K562 (cell line): ENCODE results near the gene PLA2G2E. TPM values are rescaled to one million over a fixed set of nuclear protein-coding genes. Genes with fewer than 3 reads are reported as not detected.

Experiments
- KAT7 ChIP-seq: sonication (generic); formaldehyde crosslinking; IDR thresholded peaks from 2 replicates; pipeline ENCODE4 v1.8.0; 2022; ENCODE audit warnings: missing genetic modification reagents, mild to moderate bottlenecking, borderline replicate concordance
- MYNN ChIP-seq, 2 experiments: sonication (generic); formaldehyde crosslinking in 1 of 2; IDR thresholded peaks; 2 replicates each; pipeline versions ENCODE4 v1.5.0 to v1.6.1; 2016 to 2020; ENCODE audit warnings: antibody characterized with exemption in 1 of 2, missing genetic modification reagents in 1 of 2
- RCOR1 ChIP-seq, 2 experiments: IDR thresholded peaks; 2 replicates each; pipeline ENCODE4 v1.6.1; 2012; ENCODE audit warnings: low read depth in 2 of 2, low read length in 2 of 2, borderline replicate concordance in 1 of 2, improper control_type of control experiment in 1 of 2
- SIN3A ChIP-seq, 2 experiments: fragments of 150-350 bp in 1 of 2; IDR thresholded peaks; 2 replicates each; pipeline ENCODE4 v1.6.1; 2011 to 2016; ENCODE audit warnings: borderline replicate concordance in 2 of 2, low read depth in 2 of 2, low read length in 2 of 2, mild to moderate bottlenecking in 2 of 2, moderate library complexity in 2 of 2; ENCODE audit not compliant: control insufficient read depth in 1 of 2
- ZBTB2 ChIP-seq: fragments of 450-650 bp; IDR thresholded peaks from 2 replicates; pipeline ENCODE4 v1.6.1; 2016; ENCODE audit warnings: antibody characterized with exemption
- ZMIZ1 ChIP-seq, 2 experiments: fragments of 150-350 bp in 1 of 2; IDR thresholded peaks; 2 replicates each; pipeline ENCODE4 v1.6.1; 2012 to 2016; ENCODE audit warnings: low read depth in 2 of 2, low read length in 2 of 2, mild to moderate bottlenecking in 1 of 2, moderate library complexity in 1 of 2
- polyA plus RNA-seq, 8 experiments: library from polyadenylated mRNA; depleted of rRNA in 4 of 8; stranded (reverse) in 5 of 8; unstranded in 3 of 8; fragments of >200 nt; fragmentation: Nextera tagmentation in 2 of 8; fragmentation: Illumina TruSeq in 1 of 8; extraction: Ambion mirVana in 2 of 8; extraction: Trizol in 1 of 8; gene quantifications; 2 replicates each; pipeline versions ENCODE4 v1.2.1 to v1.2.3, GENCODE V29; 2011 to 2014; ENCODE audit warnings: inconsistent platforms in 1 of 8, missing spikeins in 1 of 8
- total RNA-seq, 7 experiments: library from RNA; depleted of rRNA in 6 of 7; stranded (reverse); fragments of >200 nt in 6 of 7; fragmentation: Illumina TruSeq in 2 of 7; extraction: Trizol in 2 of 7; gene quantifications; 2 replicates each; pipeline versions ENCODE4 v1.2.1 to v1.2.3, GENCODE V29; 2011 to 2021; ENCODE audit warnings: low replicate concordance in 1 of 7
- TF ChIP-seq, protein P1 (sequence below): fragments of 200-600 bp; sonication (generic); IDR thresholded peaks from one replicate; pipeline ENCODE4 v1.6.1; 2012; ENCODE audit warnings: mild to moderate bottlenecking, low read depth, low read length, inconsistent platforms

PLA2G2E gene
- total and polyA plus RNA-seq, 9 of the 15 experiments (the other 6 are each of a cell fraction or from before 2014, with no cell fraction given) = not detected

GRCh38 chr1:19882111-19883071, 41.0 kb downstream of the PLA2G2E start, which contains the start of gene OTUD3 (continued):
- TF ChIP-seq, protein P1, sequence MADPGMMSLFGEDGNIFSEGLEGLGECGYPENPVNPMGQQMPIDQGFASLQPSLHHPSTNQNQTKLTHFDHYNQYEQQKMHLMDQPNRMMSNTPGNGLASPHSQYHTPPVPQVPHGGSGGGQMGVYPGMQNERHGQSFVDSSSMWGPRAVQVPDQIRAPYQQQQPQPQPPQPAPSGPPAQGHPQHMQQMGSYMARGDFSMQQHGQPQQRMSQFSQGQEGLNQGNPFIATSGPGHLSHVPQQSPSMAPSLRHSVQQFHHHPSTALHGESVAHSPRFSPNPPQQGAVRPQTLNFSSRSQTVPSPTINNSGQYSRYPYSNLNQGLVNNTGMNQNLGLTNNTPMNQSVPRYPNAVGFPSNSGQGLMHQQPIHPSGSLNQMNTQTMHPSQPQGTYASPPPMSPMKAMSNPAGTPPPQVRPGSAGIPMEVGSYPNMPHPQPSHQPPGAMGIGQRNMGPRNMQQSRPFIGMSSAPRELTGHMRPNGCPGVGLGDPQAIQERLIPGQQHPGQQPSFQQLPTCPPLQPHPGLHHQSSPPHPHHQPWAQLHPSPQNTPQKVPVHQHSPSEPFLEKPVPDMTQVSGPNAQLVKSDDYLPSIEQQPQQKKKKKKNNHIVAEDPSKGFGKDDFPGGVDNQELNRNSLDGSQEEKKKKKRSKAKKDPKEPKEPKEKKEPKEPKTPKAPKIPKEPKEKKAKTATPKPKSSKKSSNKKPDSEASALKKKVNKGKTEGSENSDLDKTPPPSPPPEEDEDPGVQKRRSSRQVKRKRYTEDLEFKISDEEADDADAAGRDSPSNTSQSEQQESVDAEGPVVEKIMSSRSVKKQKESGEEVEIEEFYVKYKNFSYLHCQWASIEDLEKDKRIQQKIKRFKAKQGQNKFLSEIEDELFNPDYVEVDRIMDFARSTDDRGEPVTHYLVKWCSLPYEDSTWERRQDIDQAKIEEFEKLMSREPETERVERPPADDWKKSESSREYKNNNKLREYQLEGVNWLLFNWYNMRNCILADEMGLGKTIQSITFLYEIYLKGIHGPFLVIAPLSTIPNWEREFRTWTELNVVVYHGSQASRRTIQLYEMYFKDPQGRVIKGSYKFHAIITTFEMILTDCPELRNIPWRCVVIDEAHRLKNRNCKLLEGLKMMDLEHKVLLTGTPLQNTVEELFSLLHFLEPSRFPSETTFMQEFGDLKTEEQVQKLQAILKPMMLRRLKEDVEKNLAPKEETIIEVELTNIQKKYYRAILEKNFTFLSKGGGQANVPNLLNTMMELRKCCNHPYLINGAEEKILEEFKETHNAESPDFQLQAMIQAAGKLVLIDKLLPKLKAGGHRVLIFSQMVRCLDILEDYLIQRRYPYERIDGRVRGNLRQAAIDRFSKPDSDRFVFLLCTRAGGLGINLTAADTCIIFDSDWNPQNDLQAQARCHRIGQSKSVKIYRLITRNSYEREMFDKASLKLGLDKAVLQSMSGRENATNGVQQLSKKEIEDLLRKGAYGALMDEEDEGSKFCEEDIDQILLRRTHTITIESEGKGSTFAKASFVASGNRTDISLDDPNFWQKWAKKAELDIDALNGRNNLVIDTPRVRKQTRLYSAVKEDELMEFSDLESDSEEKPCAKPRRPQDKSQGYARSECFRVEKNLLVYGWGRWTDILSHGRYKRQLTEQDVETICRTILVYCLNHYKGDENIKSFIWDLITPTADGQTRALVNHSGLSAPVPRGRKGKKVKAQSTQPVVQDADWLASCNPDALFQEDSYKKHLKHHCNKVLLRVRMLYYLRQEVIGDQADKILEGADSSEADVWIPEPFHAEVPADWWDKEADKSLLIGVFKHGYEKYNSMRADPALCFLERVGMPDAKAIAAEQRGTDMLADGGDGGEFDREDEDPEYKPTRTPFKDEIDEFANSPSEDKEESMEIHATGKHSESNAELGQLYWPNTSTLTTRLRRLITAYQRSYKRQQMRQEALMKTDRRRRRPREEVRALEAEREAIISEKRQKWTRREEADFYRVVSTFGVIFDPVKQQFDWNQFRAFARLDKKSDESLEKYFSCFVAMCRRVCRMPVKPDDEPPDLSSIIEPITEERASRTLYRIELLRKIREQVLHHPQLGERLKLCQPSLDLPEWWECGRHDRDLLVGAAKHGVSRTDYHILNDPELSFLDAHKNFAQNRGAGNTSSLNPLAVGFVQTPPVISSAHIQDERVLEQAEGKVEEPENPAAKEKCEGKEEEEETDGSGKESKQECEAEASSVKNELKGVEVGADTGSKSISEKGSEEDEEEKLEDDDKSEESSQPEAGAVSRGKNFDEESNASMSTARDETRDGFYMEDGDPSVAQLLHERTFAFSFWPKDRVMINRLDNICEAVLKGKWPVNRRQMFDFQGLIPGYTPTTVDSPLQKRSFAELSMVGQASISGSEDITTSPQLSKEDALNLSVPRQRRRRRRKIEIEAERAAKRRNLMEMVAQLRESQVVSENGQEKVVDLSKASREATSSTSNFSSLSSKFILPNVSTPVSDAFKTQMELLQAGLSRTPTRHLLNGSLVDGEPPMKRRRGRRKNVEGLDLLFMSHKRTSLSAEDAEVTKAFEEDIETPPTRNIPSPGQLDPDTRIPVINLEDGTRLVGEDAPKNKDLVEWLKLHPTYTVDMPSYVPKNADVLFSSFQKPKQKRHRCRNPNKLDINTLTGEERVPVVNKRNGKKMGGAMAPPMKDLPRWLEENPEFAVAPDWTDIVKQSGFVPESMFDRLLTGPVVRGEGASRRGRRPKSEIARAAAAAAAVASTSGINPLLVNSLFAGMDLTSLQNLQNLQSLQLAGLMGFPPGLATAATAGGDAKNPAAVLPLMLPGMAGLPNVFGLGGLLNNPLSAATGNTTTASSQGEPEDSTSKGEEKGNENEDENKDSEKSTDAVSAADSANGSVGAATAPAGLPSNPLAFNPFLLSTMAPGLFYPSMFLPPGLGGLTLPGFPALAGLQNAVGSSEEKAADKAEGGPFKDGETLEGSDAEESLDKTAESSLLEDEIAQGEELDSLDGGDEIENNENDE = no peak
- TF ChIP-seq SIN3A (IDR thresholded peaks at IDR 0.05; ENCODE audit: borderline replicate concordance in 2 of 2, control insufficient read depth in 1 of 2, low read depth in 2 of 2, low read length in 2 of 2) (peak; percentile 41 to 58; a peak in 2 of 4 replicates), MYNN (IDR thresholded peaks at IDR 0.05) (0 out of 2 replicates have a peak, but pooled peaks have one; percentile 44), MYNN (CRISPR knock-in tag; IDR thresholded peaks at IDR 0.05) (no peak), ZBTB2 (peak; percentile 90), KAT7 (CRISPR knock-in tag) (peak; percentile 92), RCOR1 (IDR thresholded peaks at IDR 0.05; ENCODE audit: borderline replicate concordance in 1 of 2, low read depth in 2 of 2, low read length in 2 of 2) (peak in 1 of 2 experiments; percentile 62; a peak in 1 of 4 replicates), ZMIZ1 (IDR thresholded peaks at IDR 0.05; ENCODE audit: low read depth in 2 of 2, low read length in 2 of 2) (0 out of 4 replicates have a peak, but pooled peaks of 1 of the 2 experiments have one; percentile 2)
